ENCODE data around the gene TRIM51.

DNA sequence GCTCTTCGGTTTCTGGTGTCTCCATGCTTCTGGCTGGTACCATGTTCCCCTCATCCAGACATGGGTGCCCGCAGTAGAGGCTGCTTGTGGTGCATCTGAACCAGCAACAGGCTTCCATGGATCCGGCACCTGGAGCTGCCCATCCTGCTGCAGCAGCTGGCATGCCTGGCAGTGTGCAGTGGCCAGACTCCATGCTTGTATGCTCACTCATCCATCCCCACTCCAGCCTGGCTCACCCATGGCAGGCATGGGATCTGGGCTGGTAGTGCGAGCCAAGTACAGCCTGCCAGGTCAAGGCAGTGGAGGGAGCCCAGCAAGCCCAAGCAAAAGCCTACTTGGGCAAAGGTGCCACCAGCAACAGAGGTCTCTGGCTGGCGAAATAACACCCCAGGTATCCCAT is 37.4 kb downstream of the TRIM51 start:
- TF ChIP-seq LEF1 (IDR thresholded peaks at IDR 0.05; ENCODE audit: borderline replicate concordance) = no peak
- TF ChIP-seq BHLHE40 (IDR thresholded peaks at IDR 0.05; ENCODE audit: borderline replicate concordance) = no peak
- TF ChIP-seq FOXK2 (IDR thresholded peaks at IDR 0.05) = no peak
- no peak for TF ChIP-seq CTBP1 (IDR thresholded peaks at IDR 0.05; ENCODE audit: borderline replicate concordance)
- TF ChIP-seq, protein P1, sequence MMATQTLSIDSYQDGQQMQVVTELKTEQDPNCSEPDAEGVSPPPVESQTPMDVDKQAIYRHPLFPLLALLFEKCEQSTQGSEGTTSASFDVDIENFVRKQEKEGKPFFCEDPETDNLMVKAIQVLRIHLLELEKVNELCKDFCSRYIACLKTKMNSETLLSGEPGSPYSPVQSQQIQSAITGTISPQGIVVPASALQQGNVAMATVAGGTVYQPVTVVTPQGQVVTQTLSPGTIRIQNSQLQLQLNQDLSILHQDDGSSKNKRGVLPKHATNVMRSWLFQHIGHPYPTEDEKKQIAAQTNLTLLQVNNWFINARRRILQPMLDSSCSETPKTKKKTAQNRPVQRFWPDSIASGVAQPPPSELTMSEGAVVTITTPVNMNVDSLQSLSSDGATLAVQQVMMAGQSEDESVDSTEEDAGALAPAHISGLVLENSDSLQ (IDR thresholded peaks at IDR 0.05) = no peak
- TF ChIP-seq FOXA1 (IDR thresholded peaks at IDR 0.05) = no peak
- TF ChIP-seq ARNT (IDR thresholded peaks at IDR 0.05) = no peak
- TF ChIP-seq TARDBP (IDR thresholded peaks at IDR 0.05) = no peak
